ENCODE measurements around the gene ST6GAL1. TPM values are rescaled to one million over a fixed set of nuclear protein-coding genes. Genes with fewer than 3 reads are reported as not detected.

Gene ST6GAL1
- total and polyA plus RNA-seq, 10 of the 15 experiments (the other 5 are each of a cell fraction or from before 2014, with no cell fraction given): 74.2 to 248 (median 149) TPM

- no peak for TF ChIP-seq CUX1 (IDR thresholded peaks at IDR 0.05; ENCODE audit: insufficient replicate concordance, low read depth, low read length)
- TF ChIP-seq BRCA1 (IDR thresholded peaks at IDR 0.05; ENCODE audit: low read depth, low read length): no peak
- TF ChIP-seq JUNB (IDR thresholded peaks at IDR 0.05): no peak
- TF ChIP-seq IRF4 (IDR thresholded peaks at IDR 0.05; ENCODE audit: low read depth, low read length): no peak
- TF ChIP-seq CREM (IDR thresholded peaks at IDR 0.05; ENCODE audit: low read depth): no peak
- no peak for TF ChIP-seq ATF2 (IDR thresholded peaks at IDR 0.05; ENCODE audit: low read length)
- no peak for TF ChIP-seq NR2C2 (IDR thresholded peaks at IDR 0.05; ENCODE audit: borderline replicate concordance, control insufficient read depth, insufficient read length, low read depth)
- no peak for TF ChIP-seq ZNF384 (IDR thresholded peaks at IDR 0.05; ENCODE audit: borderline replicate concordance, low read depth, low read length)
- TF ChIP-seq POLR2A (IDR thresholded peaks at IDR 0.05; ENCODE audit: low read depth, low read length): no peak
- TF ChIP-seq JUND (IDR thresholded peaks at IDR 0.05; ENCODE audit: low read depth, low read length): no peak
These were observed 20.2 kb downstream of the ST6GAL1 start (continued) for GRCh38 chr3:186950402-186951093.

All from GM12878 (cell line).